Activated naive CD4-positive, alpha-beta T cell (primary cell): ENCODE results near the gene RPGR.

ENCODE experiments used
- DNase-seq, 4 experiments: peaks; one replicate each; lab custom pipeline; 2025; lab: John Stamatoyannopoulos, UW

The RPGR gene

GRCh38 chrX:38327775-38328081 is 419 bp upstream of the RPGR start:
- no peak for DNase-seq

- no peak for DNase-seq
These were observed 1.2 kb downstream of the RPGR start for GRCh38 chrX:38326086-38326485.

- no peak for DNase-seq
These were observed 6.5 kb downstream of the RPGR start for GRCh38 chrX:38320819-38321218.

- no peak for DNase-seq
These were observed 8.7 kb downstream of the RPGR start for GRCh38 chrX:38318606-38319005.

GRCh38 chrX:38318196-38318595 is 9.1 kb downstream of the RPGR start:
- DNase-seq, result no peak

GRCh38 chrX:38315186-38315585 is 12.1 kb downstream of the RPGR start:
- no peak for DNase-seq

GRCh38 chrX:38313190-38313589 is 14.1 kb downstream of the RPGR start:
- no peak for DNase-seq

GRCh38 chrX:38312436-38312835 is 14.9 kb downstream of the RPGR start:
- DNase-seq, result no peak

- DNase-seq, result no peak
These were observed 15.6 kb downstream of the RPGR start for GRCh38 chrX:38311743-38312142.

GRCh38 chrX:38305971-38306370 is 21.3 kb downstream of the RPGR start:
- DNase-seq, result no peak

GRCh38 chrX:38304010-38304409 is 23.3 kb downstream of the RPGR start:
- no peak for DNase-seq

- DNase-seq, result no peak
These were observed 33.6 kb downstream of the RPGR start for GRCh38 chrX:38293741-38294140.

GRCh38 chrX:38287674-38288073 is 39.6 kb downstream of the RPGR start:
- no peak for DNase-seq

- no peak for DNase-seq
These were observed 41.7 kb downstream of the RPGR start for GRCh38 chrX:38285649-38286048.

- no peak for DNase-seq
These were observed 45.3 kb downstream of the RPGR start for GRCh38 chrX:38282049-38282448.

GRCh38 chrX:38279188-38279587 is 48.1 kb downstream of the RPGR start:
- no peak for DNase-seq

- no peak for DNase-seq
These were observed 48.6 kb downstream of the RPGR start for GRCh38 chrX:38278682-38279081.

- no peak for DNase-seq
These were observed 49.5 kb downstream of the RPGR start for GRCh38 chrX:38277802-38278201.

- DNase-seq, result no peak
These were observed 50.2 kb downstream of the RPGR start for GRCh38 chrX:38277136-38277535.

GRCh38 chrX:38276089-38276488 is 51.2 kb downstream of the RPGR start:
- no peak for DNase-seq

GRCh38 chrX:38275615-38276014 is 51.7 kb downstream of the RPGR start:
- DNase-seq, result no peak

- no peak for DNase-seq
These were observed 53.9 kb downstream of the RPGR start for GRCh38 chrX:38273453-38273852.

GRCh38 chrX:38271154-38271716 is 56.1 kb downstream of the RPGR start:
- no peak for DNase-seq

- no peak for DNase-seq
These were observed 59.3 kb downstream of the RPGR start for GRCh38 chrX:38268011-38268410.
